GM23338 (cell line): Measurements from ENCODE around the gene TBL1XR1. TPM values are rescaled to one million over a fixed set of nuclear protein-coding genes. Genes with fewer than 3 reads are reported as not detected.

Experiments
- ATAC-seq: fragments of 200-7000 bp; cut with Tn5 transposase; 3 replicates; pipeline ENCODE4 v1.9.1; 2020
- DNase-seq: peaks from one replicate; pipeline ENCODE4 v3.0.0-alpha.2; 2015; ENCODE audit warnings: low spot score
- H2AFZ ChIP-seq: fragments of 200-600 bp; sonication (generic); 2 replicates; pipeline ENCODE4 v1.8.0; 2016; ENCODE audit warnings: antibody characterized with exemption, mild to moderate bottlenecking, moderate library complexity
- H3F3A ChIP-seq: fragments of 200-600 bp; sonication (generic); replicated peaks from 2 replicates; pipeline ENCODE4 v1.8.0; 2017; ENCODE audit warnings: antibody characterized with exemption, mixed run types, low read depth
- H3K27ac ChIP-seq: fragments of 200-600 bp; sonication (generic); 2 replicates; pipeline ENCODE4 v1.6.1; 2016; ENCODE audit warnings: low read depth
- H3K27me3 ChIP-seq: fragments of 200-600 bp; sonication (generic); 2 replicates; pipeline ENCODE4 v1.8.0; 2016; ENCODE audit warnings: mild to moderate bottlenecking, mixed run types, moderate library complexity; ENCODE audit not compliant: insufficient read depth
- H3K36me3 ChIP-seq: fragments of 200-600 bp; sonication (generic); 2 replicates; pipeline ENCODE4 v1.8.0; 2016; ENCODE audit warnings: mild to moderate bottlenecking; ENCODE audit not compliant: insufficient read depth
- H3K4me1 ChIP-seq: fragments of 200-600 bp; sonication (generic); 2 replicates; pipeline ENCODE4 v1.8.0; 2016; ENCODE audit warnings: mild to moderate bottlenecking, moderate library complexity; ENCODE audit not compliant: insufficient read depth
- H3K4me2 ChIP-seq: fragments of 200-600 bp; sonication (generic); 2 replicates; pipeline ENCODE4 v1.7.1; 2017; ENCODE audit warnings: mixed run types
- H3K4me3 ChIP-seq: fragments of 200-600 bp; sonication (generic); 2 replicates; pipeline ENCODE4 v1.6.1; 2016; ENCODE audit warnings: mixed run types
- H3K79me2 ChIP-seq: fragments of 200-600 bp; sonication (generic); replicated peaks from 2 replicates; pipeline ENCODE4 v1.8.0; 2017; ENCODE audit warnings: mild to moderate bottlenecking; ENCODE audit not compliant: insufficient read depth
- H3K9me2 ChIP-seq: fragments of 200-600 bp; sonication (generic); 2 replicates; pipeline ENCODE4 v1.8.0; 2017; ENCODE audit not compliant: insufficient read depth
- H4K20me1 ChIP-seq: fragments of 200-600 bp; sonication (generic); replicated peaks from 2 replicates; pipeline ENCODE4 v1.8.0; 2017; ENCODE audit warnings: mild to moderate bottlenecking; ENCODE audit not compliant: insufficient read depth
- H3K27ac Mint-ChIP-seq: 2 replicates; pipeline ENCODE4 v1.8.0; 2020; ENCODE audit warnings: inconsistent platforms, mild to moderate bottlenecking, moderate library complexity, mixed read lengths
- H3K27me3 Mint-ChIP-seq: 3 replicates; pipeline ENCODE4 v1.8.0; 2022; ENCODE audit warnings: low read depth, mild to moderate bottlenecking, moderate library complexity, mixed read lengths, inconsistent platforms; ENCODE audit not compliant: insufficient read depth, poor library complexity
- H3K36me3 Mint-ChIP-seq: 3 replicates; pipeline ENCODE4 v1.8.0; 2021; ENCODE audit warnings: low read depth, mild to moderate bottlenecking, inconsistent platforms, moderate library complexity, mixed read lengths
- H3K4me1 Mint-ChIP-seq: 3 replicates; pipeline ENCODE4 v1.8.0; 2020; ENCODE audit warnings: mild to moderate bottlenecking, inconsistent platforms, mixed read lengths
- H3K4me3 Mint-ChIP-seq: 3 replicates; pipeline ENCODE4 v1.8.0; 2021; ENCODE audit warnings: moderate library complexity, mild to moderate bottlenecking, inconsistent platforms, mixed read lengths
- H3K9me3 Mint-ChIP-seq: 3 replicates; pipeline ENCODE4 v1.8.0; 2020; ENCODE audit warnings: moderate library complexity, mild to moderate bottlenecking, inconsistent platforms, mixed read lengths
- CREB1 ChIP-seq: fragments of 250-450 bp; sonication (Bioruptor Pico); IDR thresholded peaks from 2 replicates; pipeline ENCODE4 v1.5.0; 2020; ENCODE audit warnings: low read depth, mild to moderate bottlenecking, moderate library complexity
- CTCF ChIP-seq, 2 experiments: fragments of 200-600 bp in 1 of 2; sonication (generic) in 1 of 2; conservative IDR thresholded peaks; 2 replicates each; pipeline versions ENCODE4 v1.5.1 to v1.6.1; 2016 to 2017; ENCODE audit warnings: antibody characterized with exemption in 2 of 2, low read depth in 2 of 2, mild to moderate bottlenecking in 2 of 2, moderate library complexity in 1 of 2
- ETS1 ChIP-seq: IDR thresholded peaks from 2 replicates; pipeline ENCODE4 v1.6.1; 2016; ENCODE audit warnings: antibody characterized with exemption
- EZH2 ChIP-seq: fragments of 200-600 bp; sonication (generic); IDR thresholded peaks from one replicate; pipeline ENCODE4 v1.8.0; 2017; ENCODE audit warnings: antibody characterized with exemption, mild to moderate bottlenecking, low read depth; ENCODE audit not compliant: unreplicated experiment
- EZH2phosphoT487 ChIP-seq: fragments of 200-600 bp; sonication (generic); IDR thresholded peaks from one replicate; pipeline ENCODE4 v1.8.1; 2018; ENCODE audit warnings: antibody characterized with exemption; ENCODE audit not compliant: unreplicated experiment
- JUNB ChIP-seq: IDR thresholded peaks from one replicate; pipeline ENCODE4 v1.6.1; 2016; ENCODE audit warnings: antibody characterized with exemption; ENCODE audit not compliant: unreplicated experiment
- NANOG ChIP-seq: IDR thresholded peaks from 2 replicates; pipeline ENCODE4 v1.6.1; 2016; ENCODE audit warnings: antibody characterized with exemption, borderline replicate concordance
- POLR2AphosphoS5 ChIP-seq: IDR thresholded peaks from 2 replicates; pipeline ENCODE4 v1.6.1; 2016; ENCODE audit warnings: antibody characterized with exemption, low read depth
- REST ChIP-seq: IDR thresholded peaks from one replicate; pipeline ENCODE4 v1.6.1; 2018; ENCODE audit warnings: antibody characterized with exemption; ENCODE audit not compliant: unreplicated experiment
- ZNF114 ChIP-seq: fragments of 250-450 bp; sonication (Bioruptor Pico); IDR thresholded peaks from 2 replicates; pipeline ENCODE4 v1.5.0; 2020; ENCODE audit warnings: mild to moderate bottlenecking, moderate library complexity
- ZNF331 ChIP-seq: fragments of 250-450 bp; sonication (Bioruptor Pico); IDR thresholded peaks from 2 replicates; pipeline ENCODE4 v1.5.0; 2020; ENCODE audit warnings: low read depth, mild to moderate bottlenecking, moderate library complexity
- ZNF462 ChIP-seq: fragments of 250-450 bp; sonication (Bioruptor Pico); IDR thresholded peaks from 2 replicates; pipeline ENCODE4 v1.5.0; 2020; ENCODE audit warnings: mild to moderate bottlenecking, moderate library complexity
- polyA plus RNA-seq: library from polyadenylated mRNA; unstranded; fragments of >200 nt; fragmentation: Nextera tagmentation; extraction: Ambion mirVana; gene quantifications from 2 replicates; pipeline ENCODE4 v1.2.1, GENCODE V29; 2016
- total RNA-seq: library from RNA; depleted of rRNA; stranded (reverse); fragments of >200 nt; shearing (Covaris generic); gene quantifications from 2 replicates; pipeline ENCODE4 v1.2.3, GENCODE V29; 2014

Gene TBL1XR1
- total and polyA plus RNA-seq, 2 experiments from 2014 or later = 49.6 to 122 TPM

- Mint-ChIP-seq H3K4me1 (peaks cover 51% of the 10 kb centered on the region), H3K27ac (no peak overlapping the region), H3K4me3 (no peak overlapping the region), H3K27me3 (peaks cover 2% of the 10 kb centered on the region), H3K9me3 (no peaks in the 10 kb centered on the region), H3K36me3 (no peaks in the 10 kb centered on the region)
- Histone ChIP-seq H2AFZ (no peak overlapping the region), H4K20me1 (peaks cover 59% of the 10 kb centered on the region), H3K27me3 (no peaks in the 10 kb centered on the region), H3K4me2 (no peak overlapping the region), H3K79me2 (peaks cover 100% of the 10 kb centered on the region), H3K4me1 (peaks cover 72% of the 10 kb centered on the region), H3K36me3 (no peaks in the 10 kb centered on the region), H3K4me3 (no peak overlapping the region), H3K9me2 (no peaks in the 10 kb centered on the region), H3K27ac (no peak overlapping the region), H3F3A (no peaks in the 10 kb centered on the region)
- ATAC-seq = no peak
- no peak for TF ChIP-seq EZH2
- TF ChIP-seq EZH2phosphoT487 = no peak
- TF ChIP-seq POLR2AphosphoS5 = no peak
- TF ChIP-seq JUNB = no peak
- no peak for TF ChIP-seq ZNF462
- TF ChIP-seq NANOG = no peak
- no peak for TF ChIP-seq CREB1 (CRISPR knock-in tag)
- no peak for TF ChIP-seq ETS1
- TF ChIP-seq REST = no peak
- no peak for TF ChIP-seq ZNF331 (CRISPR knock-in tag)
- no peak for TF ChIP-seq CTCF (conservative IDR thresholded peaks at IDR 0.05; ENCODE audit: low read depth in 2 of 2)
- no peak for TF ChIP-seq ZNF114 (CRISPR knock-in tag)
- DNase-seq = no peak
Observed at GRCh38 chr3:177104299-177104992, 92.8 kb downstream of the TBL1XR1 start.
